ENCODE data around the gene GEMIN2. TPM values are rescaled to one million over a fixed set of nuclear protein-coding genes. Genes with fewer than 3 reads are reported as not detected.

GEMIN2 gene
- total RNA-seq, 4 donors from 2014 or later, result 9.7 to 19.8 (median 19.0) TPM

- Histone ChIP-seq H3K36me3 (peaks cover 12 to 18% (median 14%) of the 10 kb centered on the region in 3 donors), H3K9me3 (no peaks in the 10 kb centered on the region), H3K4me3 (no peak overlapping the region), H3K27ac (peak overlapping the region in 1 of 4 donors; percentile 97), H3K27me3 (no peaks in the 10 kb centered on the region), H3K4me1 (peaks cover 11 to 54% (median 33%) of the 10 kb centered on the region in 3 donors)
- DNase-seq, result no peak
- intact Hi-C loops (cut with DNase I), result loop anchor here (5.0 to 10.0 kb wide), 2 partner anchors 94 to 262 kb away; partner anchors contain the start of gene FBXO33
- TF ChIP-seq POLR2A (IDR thresholded peaks at IDR 0.05), result no peak
- no peak for TF ChIP-seq CTCF (IDR thresholded peaks at IDR 0.05)
- 83 to 97% methylated on average over 3 of the region's 3 CpGs for WGBS, 2 donors
Measured at GRCh38 chr14:39173198-39173597, 59.1 kb downstream of the GEMIN2 start.

GRCh38 chr14:39174560-39175444, 60.7 kb downstream of the GEMIN2 start, which contains the start of gene PNN:
Gene PNN, plus strand, starts transcription at chr14:39175254. Its CDS starts 26 bp downstream, at chr14:39175280.
- intact Hi-C loops (cut with DNase I), result loop anchor here (5.0 to 10.0 kb wide), 2 partner anchors 92 to 260 kb away; partner anchors contain the start of gene FBXO33
- no peaks in the 10 kb centered on the region for H3K27me3 ChIP-seq
- DNase-seq, result peak; percentile 89
- H3K9me3 ChIP-seq, result no peaks in the 10 kb centered on the region
- peaks cover 13 to 34% (median 30%) of the 10 kb centered on the region in 3 donors for H3K36me3 ChIP-seq
- 1 to 4% methylated on average over 11 to 22 of the region's 56 CpGs for whole genome bisulfite sequencing, 2 donors
- TF ChIP-seq CTCF (IDR thresholded peaks at IDR 0.05) (peak in 2 of 6 experiments; percentile 0 to 10), POLR2A (IDR thresholded peaks at IDR 0.05) (peak in 3 of 4 donors; percentile 89 to 96 (median 94))
- peak within 1 kb of the TSS; percentile 94 to 98 (median 96) for H3K27ac ChIP-seq
- peak within 1 kb of the TSS; percentile 76 to 99 (median 84) for H3K4me3 ChIP-seq
- peaks cover 6 to 42% (median 23%) of the 10 kb centered on the region in 3 donors for H3K4me1 ChIP-seq

GRCh38 chr14:39175445-39176262, 61.5 kb downstream of the GEMIN2 start:
- Histone ChIP-seq H3K4me3 (peak overlapping the region; percentile 76 to 99 (median 84)), H3K27me3 (no peaks in the 10 kb centered on the region), H3K4me1 (peaks cover 6 to 49% (median 23%) of the 10 kb centered on the region in 3 donors), H3K36me3 (peaks cover 16 to 43% (median 39%) of the 10 kb centered on the region in 3 donors), H3K27ac (peak overlapping the region; percentile 92 to 97 (median 95)), H3K9me3 (no peaks in the 10 kb centered on the region)
- TF ChIP-seq CTCF (IDR thresholded peaks at IDR 0.05) (no peak), POLR2A (IDR thresholded peaks at IDR 0.05) (no peak)
- DNase-seq, result no peak
- 0 to 2% methylated on average over 10 to 20 of the region's 36 CpGs for WGBS, 2 donors
- intact Hi-C loops (cut with DNase I), result loop anchor here (10.0 kb wide), 1 partner anchor 259 kb away; the partner anchor contains the start of gene FBXO33

- intact Hi-C loops (cut with DNase I), result loop anchor here (10.0 kb wide), 1 partner anchor 258 kb away; the partner anchor contains the start of gene FBXO33
- TF ChIP-seq POLR2A (IDR thresholded peaks at IDR 0.05), result no peak
- TF ChIP-seq CTCF (IDR thresholded peaks at IDR 0.05), result no peak
- H3K27ac ChIP-seq, result peak overlapping the region in 3 of 4 donors; percentile 92 to 97 (median 94)
- H3K4me3 ChIP-seq, result peak overlapping the region; percentile 76 to 99 (median 84)
- 64 to 66% methylated on average over 5 of the region's 5 CpGs for WGBS, 2 donors
- H3K27me3 ChIP-seq, result no peaks in the 10 kb centered on the region
- H3K36me3 ChIP-seq, result peaks cover 20 to 52% (median 46%) of the 10 kb centered on the region in 3 donors
- H3K9me3 ChIP-seq, result no peaks in the 10 kb centered on the region
- H3K4me1 ChIP-seq, result peaks cover 6 to 50% (median 19%) of the 10 kb centered on the region in 3 donors
- no peak for DNase-seq
Measured at GRCh38 chr14:39176263-39177167, 62.4 kb downstream of the GEMIN2 start.
